GM21737 (cell line): ENCODE measurements around the gene SNAPC2.
"Not testable (repeated sequence)": the region's sequence is repeated elsewhere in the genome, so short reads cannot be mapped to it uniquely, and the experiment has no call there.

Experiments used
- ATAC-seq: cut with Tn5 transposase; IDR thresholded peaks from one replicate; pipeline ENCODE4 v1.9.1; 2021; ENCODE audit warnings: mild to moderate bottlenecking, moderate library complexity; ENCODE audit not compliant: unreplicated experiment

SNAPC2 gene

GRCh38 chr19:7920519-7921301, 572 bp downstream of the SNAPC2 start:
- peak; percentile 37 for ATAC-seq

DNA sequence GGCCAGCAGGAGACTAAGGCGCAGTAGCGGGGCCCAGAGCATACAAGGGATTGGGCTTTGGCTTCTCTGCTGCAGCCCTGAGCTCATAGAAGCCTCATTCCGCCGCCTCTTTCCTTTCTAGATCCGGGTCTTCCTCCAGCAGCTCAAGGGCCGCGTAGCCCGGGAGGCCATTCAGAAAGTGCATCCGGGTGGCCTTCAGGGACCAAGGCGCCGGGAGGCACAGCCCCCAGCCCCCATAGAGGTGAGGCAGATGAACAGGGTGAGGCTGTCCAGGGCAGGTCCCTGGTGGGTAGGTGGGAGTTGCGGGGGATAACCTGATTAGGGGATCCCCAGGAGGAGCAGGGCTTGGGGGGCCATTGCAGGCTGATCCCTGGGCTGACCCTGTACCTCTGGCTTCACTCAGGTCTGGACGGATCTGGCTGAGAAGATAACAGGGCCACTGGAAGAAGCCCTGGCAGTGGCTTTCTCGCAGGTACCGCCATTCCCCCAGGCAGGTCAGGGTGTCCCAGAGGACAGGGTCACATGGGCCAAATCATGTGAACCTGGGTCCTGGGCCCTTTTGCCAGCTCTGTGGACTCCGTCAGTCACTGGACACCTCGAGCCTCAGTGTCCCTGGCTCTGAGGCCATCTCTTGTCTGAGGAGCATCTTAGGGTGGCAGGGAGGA, 1.3 kb downstream of the SNAPC2 start:
- ATAC-seq = no peak

DNA sequence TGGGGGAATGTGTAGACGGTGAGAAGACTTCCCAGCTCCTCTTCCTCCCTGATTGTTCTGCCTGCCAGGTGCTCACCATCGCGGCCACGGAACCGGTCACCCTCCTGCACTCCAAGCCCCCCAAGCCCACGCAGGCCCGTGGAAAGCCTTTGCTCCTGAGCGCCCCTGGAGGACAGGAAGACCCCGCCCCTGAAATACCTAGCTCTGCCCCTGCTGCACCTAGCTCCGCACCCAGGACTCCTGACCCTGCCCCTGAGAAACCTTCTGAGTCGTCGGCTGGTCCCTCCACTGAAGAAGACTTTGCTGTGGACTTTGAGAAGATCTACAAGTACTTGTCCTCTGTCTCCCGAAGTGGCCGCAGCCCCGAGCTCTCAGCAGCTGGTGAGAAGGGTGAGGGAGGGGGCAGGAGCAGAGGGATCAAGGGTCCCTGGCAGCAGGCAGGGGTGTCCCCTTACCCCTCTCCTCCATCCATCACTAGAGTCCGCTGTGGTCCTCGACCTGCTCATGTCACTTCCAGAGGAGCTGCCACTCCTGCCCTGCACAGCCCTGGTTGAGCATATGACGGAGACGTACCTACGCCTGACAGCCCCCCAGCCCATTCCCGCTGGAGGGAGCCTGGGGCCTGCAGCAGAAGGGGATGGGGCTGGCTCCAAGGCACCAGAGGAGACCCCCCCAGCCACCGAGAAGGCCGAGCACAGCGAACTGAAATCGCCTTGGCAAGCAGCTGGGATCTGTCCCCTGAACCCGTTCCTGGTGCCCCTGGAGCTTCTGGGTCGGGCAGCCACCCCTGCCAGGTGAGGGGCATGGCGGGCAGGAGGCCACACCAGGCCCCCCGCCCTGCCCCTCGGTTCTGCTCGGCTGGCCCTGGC, 2.1 kb downstream of the SNAPC2 start:
- no peak for ATAC-seq

GRCh38 chr19:7922836-7923195, 2.7 kb downstream of the SNAPC2 start:
- no peak for ATAC-seq

DNA sequence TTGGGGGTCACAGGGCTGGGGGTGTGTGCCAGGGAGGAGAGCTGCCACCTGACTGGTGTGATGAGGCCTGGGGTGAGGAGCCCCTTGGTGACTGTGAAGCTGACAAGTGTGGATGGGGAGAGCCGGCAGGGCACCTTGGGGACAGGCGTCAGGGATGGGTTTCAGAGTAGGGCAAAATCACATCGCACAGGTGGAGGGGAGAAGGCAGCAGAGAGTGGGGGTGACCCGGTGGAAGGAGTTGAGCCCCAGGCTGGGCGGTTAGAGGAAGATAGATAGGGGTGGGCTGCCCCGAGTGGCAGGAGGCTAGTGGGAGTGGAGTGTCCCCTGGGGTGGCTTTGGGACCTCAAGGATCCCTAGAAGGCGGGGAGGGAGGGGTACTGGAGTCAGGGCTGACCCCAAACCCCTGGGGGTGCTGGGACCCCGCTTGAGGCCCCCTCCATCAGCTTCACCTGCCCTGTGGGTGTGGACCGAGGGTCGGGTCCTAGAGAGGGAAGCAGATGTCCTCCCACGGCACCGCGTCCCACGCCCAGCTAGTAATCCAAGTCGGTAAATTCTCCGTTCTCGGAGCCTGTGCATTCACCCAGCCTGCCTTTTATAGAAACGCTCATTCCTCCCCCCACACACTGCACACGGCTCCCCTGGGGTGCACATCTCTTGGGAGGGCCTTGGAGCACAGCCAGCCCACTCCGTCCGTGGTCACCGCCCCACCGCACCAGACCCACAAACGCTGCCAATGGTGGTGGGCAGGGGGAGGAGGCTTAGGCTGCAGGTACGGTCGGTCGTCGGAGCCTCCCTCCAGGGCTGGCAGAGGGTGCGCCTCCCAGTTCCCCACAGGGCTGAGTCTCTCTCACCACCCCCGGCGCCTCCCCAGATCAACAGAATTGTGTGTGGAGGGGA, 3.4 kb downstream of the SNAPC2 start:
- no peak for ATAC-seq

GRCh38 chr19:7924241-7924640, 4.1 kb downstream of the SNAPC2 start:
- ATAC-seq = no peak

DNA sequence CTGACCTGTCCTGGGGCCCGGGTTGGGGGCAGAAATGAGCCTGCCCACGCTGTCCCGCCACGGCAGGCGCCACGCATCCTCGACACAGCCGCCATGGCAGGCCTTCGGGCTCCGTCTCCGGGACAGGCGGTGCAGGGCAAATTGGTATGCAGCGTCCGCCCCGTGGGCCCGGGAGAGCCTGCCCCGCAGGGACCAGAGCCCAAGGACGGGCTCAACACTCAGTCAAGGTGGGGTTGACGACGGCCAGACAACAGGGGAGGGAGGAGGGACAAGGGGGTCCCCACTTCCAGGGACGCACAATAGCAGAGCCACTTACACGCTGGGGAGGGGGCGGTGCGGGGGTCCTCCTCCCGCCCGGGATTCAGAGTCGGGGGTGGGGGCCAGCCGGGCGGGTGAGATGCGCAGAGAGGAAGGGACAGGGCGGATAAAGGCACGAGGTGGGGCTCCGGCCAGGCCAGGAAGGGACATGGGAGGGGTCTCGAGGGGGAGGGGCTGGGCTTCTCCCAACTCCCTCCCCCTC, 4.6 kb downstream of the SNAPC2 start:
- no peak for ATAC-seq

DNA sequence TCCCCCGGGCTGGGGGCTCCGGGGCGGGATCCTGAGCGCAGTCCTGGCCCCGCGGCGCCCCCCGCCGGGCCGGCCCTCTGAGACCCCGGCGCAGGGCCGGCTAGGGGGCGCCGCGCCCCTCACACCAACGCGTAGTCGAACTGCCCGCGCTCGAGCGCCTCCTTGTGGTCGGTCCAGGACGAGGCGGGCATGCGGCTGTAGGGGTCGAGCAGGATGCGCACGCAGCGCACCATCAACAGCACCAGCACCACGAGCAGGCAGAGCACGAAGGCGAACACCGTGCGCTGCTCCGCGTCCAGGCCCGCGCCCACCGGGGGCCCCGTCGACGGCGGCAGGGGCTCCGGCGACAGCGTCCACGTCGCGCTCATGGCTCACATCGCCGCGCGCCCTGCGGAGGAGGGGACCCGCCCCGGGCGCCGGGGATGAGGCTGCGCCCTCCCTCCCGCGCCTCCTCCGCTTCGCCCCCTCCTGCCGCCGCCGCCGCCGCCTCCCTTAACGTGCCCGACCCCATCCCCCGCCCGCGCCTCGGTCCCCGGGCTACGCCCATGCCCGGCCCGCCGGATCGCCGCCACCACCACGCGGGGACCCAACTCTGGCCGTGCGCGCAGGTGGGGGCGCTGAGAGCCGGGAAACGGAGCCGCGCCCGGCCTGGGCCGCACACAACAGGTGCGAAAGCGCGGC, 5.2 kb downstream of the SNAPC2 start:
- ATAC-seq = no peak

DNA sequence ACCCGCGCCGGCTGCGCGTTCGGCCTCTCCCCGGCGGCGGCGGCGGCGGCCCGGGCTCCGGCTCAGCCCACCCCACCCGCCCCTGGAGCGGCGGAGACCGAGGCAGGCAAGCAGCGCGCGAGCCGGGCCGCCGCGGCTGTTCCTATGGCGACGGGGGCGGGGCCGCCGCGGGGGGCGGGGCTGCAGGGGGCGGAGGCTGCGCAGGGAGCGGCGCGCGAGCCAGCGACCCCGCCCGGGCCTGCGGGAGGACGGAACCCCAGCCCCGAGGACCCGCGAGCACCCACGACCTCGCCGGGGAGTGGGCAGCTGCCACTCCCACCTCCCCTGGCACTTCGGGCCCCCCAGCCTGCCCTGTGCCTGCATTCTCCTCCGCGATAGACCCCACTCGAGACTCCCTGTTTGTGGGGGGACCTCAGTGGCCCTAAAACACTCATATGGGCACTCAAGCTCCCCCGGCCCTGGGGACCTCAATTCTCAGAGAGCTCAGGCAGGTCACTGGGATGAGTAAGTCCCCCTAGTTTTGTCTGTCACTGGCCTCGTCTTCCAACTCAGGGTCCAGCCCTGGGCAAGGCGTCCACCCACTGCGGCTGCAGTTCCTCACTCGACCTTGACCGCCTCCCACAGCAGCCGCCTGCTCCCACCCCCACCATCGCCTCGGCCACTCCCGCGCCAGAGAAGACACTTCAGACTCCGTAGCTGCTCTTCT, 6.0 kb downstream of the SNAPC2 start, which contains the start of gene CTXN1:
Gene CTXN1, minus strand, starts transcription at position 115 of the 706 bp plus-strand sequence. CDS start 597 bp downstream, outside the sequence.
- ATAC-seq = no peak

GRCh38 chr19:7926727-7927604, 6.8 kb downstream of the SNAPC2 start:
- no peak for ATAC-seq

DNA sequence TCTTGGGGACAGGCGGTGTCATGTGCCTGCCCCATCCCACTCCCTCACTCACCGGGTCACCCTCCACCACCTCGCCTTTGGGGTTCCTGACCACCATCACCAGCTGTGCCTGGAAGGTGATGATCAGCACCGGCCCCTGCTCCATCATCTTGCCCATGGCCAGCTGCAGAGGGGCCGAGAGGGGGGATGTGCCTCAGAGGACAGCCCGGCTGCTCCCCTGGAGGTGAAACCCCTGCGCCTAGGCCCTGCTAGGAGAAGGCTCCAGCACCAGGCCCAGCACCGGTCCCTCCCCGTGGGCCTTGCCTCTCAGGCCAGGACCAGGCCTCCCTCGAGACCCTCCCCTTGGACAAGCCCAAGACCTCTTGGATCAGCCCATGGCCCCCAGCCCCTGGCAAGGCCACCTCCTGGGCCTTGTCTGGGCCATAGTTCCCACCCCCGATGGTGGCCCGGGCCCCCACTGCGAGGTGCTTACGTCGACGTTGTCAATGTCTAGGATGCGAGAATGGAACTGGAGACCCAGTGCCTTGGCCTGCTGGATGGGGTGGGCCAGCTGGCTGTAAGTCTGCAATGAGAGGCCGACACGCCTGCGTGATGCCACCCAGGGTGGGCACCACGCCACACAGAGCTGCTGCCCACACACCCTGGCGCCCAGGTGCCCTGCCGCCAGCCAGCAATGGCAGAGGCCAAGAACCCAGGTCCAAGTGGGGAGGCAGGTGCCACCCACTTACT, 7.6 kb downstream of the SNAPC2 start:
- no peak for ATAC-seq

DNA sequence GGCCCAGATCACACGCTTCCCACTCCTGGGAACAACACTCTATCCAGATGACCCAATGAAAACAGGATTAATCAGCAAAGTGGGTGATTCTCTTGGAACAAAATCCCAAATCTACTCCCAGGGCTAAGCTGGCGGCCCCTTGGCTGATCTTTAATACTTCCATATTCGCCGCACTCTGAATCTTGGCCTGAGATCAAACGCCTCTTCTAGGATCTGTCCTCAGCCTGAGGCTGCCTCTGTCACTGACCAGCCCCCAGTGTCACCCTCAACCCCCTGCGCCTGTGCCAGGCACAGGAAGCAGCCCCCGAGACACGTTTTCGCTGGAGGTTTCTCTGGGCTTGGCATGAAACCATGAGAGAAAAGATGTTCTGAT, 8.2 kb downstream of the SNAPC2 start:
- ATAC-seq = no peak

GRCh38 chr19:7928741-7929701, 8.9 kb downstream of the SNAPC2 start:
- no peak for ATAC-seq

GRCh38 chr19:7930030-7930429, 9.9 kb downstream of the SNAPC2 start:
- not testable (repeated sequence) for ATAC-seq

DNA sequence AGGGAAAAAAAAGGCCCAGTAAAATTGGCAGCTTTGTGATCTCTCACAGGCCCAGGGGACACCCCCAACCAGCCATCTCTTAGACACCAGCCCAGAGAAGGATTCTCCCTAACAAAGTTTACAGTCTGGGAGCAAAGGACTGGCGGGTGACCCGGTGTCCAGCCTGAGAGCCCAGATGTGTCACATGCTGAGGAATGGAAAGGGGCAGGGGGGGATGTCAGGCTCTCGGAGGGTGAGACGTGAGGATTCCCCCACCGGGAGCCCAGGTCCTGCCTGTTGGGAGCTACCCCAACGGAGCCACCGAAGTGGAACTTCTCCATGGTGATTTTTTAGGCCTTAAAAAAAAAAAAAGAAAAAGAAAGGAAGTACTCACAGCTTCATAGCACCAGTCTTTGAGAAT, 10.6 kb downstream of the SNAPC2 start:
- ATAC-seq = no peak
